Fibroblast of skin of right biceps (primary cell): ENCODE data around the gene RNF220.
"Not testable (repeated sequence)": the region's sequence is repeated elsewhere in the genome, so short reads cannot be mapped to it uniquely, and the experiment has no call there.

ENCODE experiments used
- DNase-seq: peaks from one replicate; pipeline ENCODE4 v3.0.0-alpha.2; 2013

RNF220 gene

DNA sequence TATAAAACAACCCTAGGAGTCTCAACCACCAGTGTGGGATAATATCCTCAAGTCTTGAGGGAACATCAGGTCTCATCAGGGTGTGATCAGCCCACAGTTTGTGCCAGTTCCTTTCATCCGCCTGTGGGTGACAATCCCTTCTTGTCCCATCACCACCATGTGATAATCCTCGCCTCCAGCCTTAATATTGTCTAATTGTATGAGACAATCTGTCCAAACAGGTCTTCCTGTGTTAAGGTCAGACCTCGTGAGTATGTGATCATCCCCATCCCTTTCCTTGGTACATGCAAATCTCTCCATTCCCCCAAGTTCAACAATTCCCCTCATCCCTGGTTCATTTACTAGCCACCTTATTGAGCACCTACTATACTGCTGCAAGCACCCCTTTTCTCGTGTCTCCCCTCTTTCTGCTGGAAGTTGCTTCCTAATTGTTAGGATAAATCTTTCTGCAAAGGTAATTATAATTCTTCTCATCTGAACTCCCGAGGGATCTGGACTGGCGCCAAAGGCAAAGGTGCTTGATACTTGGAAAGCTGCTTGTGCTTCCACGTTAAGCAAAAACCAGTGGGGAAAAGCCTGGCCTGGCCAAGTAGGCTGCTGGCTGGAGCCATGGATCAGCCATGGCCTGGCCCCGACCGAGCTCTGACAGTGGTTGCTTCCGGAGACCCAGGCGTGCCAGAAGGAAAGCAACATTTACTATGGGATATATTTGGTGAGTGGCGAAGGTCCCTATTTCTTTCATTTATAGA is 92.5 kb downstream of the RNF220 start:
- no peak for DNase-seq

DNA sequence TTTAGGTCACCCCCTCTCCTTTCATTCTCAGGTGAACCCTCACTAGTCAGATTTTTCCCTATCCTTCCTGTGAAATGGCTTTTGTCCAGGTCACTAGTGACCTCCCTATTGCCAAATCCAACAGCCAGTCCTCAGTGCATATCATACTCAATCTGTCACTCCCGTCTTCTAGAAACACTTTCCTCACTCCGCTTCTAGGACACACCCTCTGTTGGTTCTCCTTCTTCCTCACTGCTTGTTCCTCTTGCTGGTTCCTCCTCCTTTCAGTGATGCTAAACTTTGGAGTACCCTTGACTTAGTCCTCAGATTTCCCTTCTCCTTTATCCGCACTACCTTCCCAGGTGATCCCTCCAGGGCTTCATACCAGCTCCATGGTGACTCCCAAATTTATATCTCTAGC is 94.3 kb downstream of the RNF220 start:
- DNase-seq = no peak

DNA sequence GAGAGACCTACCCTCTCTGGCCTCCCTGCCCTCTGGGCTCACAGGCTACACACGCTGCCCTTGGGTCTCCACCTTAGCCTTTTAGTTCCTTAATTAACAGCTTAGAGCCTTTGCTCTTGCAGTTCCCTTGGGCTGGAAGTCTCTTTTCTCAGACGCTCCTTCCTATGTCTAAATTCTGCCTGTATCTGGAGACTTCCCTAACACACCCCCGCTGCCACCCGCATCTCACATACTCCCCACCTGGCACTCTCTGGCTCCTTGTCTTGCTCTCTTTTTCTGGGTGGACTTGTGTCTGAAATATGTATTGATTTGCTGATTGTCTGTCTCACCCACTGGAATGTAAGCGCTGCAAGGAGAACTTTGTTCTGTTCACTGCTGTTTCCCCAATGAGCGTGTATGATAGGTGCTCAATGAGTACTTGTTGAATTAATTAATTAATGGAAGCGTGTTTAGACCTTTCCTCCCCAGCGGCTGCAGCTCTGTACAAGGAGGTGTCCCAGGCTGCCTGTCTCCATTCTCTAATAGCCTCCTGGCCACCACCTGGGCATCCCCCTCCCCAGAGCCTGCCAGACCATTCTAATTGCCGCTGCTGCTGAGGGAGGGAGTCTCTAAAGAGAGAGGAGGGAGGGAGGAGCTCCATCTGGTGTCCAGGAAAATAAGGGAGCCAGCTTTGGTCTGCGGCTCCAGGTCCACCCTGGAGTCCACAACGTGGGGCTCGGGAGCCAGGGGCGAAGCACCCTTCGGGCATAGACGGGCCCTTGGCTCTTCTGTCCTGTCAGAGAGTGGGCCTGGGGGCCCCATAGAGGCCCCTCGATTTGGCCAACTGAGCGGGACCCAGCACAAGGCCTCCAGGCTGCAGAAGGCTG is 95.4 kb downstream of the RNF220 start:
- DNase-seq = no peak

DNA sequence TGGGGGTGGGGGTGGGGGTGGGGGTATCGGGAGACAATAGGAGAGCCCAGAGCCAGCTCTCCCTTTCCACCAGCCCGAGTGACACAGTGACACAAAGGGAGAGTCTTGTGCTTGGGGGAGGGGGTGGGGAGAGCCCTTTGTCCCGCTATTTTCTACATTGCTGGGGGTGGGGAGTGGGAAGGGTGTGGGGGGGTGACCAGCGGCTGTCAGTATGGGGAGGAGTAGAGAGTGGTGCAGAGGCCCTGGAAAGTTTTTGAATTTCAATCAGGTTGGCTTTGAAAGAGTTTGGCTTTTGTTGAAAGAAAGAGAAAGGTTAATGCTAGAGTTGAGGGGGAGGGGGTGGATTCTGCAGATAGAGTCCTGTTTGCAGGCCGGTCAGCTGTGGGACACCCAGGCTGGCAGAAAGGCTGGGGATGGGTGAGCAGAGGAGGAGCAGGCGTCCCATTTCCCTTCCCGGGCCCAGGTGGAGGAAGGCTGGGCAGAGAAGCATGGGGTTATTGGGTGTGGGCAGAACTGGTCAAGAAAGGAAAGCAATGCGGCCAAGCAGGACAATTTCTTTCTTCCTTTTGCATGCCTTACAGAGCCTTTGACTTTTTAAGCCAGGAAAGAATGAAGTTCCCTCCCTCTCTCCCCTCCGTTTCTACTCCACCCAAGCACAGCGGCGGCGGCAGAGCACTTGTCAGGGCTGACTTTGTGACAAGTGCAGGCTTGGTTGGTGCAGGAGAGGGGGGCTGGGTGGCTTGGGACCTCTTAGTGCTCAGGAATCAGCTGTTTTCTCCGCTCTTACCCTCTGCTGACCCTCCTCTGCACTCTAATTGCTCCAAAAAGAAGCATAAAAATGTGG is 96.2 kb downstream of the RNF220 start:
- DNase-seq = no peak

- not testable (repeated sequence) for DNase-seq
Observed at GRCh38 chr1:44502823-44503222, 97.8 kb downstream of the RNF220 start.

- no peak for DNase-seq
Observed at GRCh38 chr1:44503625-44504024, 98.6 kb downstream of the RNF220 start.

DNA sequence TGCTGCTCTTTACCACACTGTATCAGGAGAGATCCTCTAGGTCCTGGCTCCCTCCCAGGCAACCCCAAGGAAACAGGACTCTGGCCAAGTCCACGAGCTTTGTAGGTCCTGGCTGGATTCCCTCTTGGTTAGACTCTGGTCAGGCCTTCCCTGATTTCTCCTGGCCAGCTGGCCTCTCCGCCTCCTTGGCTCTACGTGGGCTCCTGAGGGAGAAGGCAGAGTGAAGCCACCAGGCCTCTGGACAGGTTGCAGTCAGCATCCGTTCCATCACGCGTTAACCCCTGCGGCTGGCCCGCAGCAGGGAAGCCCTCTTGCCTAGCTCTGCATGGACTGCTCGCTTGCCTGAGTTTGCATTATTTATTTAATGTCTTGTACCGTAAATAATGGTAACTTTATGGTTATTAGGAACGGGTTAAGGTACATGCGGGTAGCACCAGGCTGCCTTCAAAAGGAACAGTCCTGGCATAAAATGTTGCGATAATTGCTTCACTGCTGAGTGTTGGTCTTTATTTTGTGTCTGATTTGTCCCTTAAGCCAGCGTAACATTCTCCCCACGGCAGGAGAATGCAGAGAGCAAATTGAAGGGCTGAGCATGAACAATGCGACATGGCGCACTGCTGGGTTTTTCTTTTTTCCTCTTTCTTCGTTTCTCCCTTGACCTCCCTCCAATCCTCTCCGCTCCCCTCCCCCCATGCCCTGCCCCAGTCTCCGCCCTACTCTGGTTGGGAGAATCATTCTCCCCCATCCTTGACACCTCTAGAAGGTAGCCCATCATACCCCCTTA is 100.3 kb downstream of the RNF220 start:
- no peak for DNase-seq

DNA sequence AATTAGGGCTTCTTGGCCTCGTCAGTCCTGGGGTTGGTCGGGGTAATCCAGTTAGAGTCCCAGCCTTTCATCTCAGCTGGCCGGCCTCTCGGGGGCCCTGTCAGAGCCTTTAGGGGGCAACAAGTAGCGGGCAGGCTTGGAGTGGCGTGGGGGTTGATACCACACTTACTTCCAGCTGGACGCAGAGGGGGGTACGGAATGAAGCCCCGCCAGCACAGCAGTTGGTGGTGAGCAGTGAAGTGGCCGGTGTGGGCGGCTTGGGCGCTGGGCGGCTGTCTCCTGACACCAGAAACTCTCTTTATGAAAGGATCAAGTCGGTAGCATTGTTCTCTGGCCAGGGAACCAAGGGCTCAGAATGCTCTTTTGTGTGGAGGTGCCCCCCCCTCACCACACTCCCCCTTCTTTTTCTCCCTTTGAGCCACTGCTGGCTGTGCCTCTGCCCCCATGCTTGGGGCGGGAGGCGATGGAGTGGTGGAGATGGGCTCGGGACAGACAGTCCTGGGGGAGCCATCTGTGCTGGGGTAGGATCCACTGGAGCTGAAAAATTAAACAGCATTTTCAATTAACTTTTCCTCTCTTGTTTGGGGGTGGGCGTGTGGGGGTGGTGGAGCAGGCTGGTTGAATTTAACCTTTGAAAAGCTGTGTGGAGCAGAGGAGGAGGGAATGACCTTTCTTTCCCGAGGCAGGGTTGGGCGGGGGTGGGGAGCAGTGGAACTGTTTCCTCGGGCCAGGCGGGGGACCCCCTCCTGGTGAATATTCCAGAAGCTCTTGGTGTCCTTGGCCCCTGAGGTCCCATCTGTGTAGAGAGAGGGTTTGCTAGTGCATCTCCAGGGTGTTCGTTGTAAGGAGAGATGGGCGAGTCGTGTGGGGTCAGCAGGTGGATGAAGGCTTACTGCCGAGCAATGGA is 102.7 kb downstream of the RNF220 start:
- DNase-seq = no peak

DNA sequence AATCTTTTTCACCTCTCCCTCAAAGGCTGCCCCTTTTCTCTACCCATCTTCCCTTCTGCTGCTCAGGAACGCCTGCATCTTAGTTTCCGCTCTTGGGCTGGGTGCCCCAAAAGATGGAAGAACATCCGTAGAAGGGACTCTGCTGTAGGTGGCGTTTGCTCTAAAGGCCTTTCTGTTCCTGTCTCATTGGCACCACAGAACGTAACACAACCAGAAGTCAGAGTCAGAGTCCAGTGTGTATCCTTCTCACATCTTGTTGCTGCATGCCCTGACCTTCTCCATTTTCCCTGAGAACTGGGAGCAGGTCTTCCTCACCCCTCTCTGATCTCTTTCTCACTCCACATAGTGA is 103.3 kb downstream of the RNF220 start:
- DNase-seq = no peak

- no peak for DNase-seq
Observed at GRCh38 chr1:44511363-44511762, 106.3 kb downstream of the RNF220 start.

DNA sequence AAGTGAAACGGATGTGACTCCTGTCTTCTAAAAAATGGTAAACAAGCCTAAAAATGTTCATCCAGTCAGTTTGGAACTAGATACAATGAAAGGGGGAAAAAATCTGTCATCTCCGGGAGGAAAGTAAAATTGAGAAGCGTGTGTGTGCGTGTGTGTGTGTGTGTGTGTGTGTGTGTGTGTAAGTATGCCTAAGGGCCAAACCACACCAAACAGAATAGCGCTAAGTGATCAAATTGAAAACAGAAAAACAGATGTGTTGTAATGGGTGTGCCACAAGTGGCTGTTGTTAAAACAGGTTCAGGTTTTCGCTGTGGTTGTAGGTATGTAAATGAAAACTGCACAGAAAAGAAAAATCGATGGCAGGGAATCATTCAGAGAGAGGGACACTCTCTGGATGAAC is 106.7 kb downstream of the RNF220 start:
- DNase-seq = no peak

DNA sequence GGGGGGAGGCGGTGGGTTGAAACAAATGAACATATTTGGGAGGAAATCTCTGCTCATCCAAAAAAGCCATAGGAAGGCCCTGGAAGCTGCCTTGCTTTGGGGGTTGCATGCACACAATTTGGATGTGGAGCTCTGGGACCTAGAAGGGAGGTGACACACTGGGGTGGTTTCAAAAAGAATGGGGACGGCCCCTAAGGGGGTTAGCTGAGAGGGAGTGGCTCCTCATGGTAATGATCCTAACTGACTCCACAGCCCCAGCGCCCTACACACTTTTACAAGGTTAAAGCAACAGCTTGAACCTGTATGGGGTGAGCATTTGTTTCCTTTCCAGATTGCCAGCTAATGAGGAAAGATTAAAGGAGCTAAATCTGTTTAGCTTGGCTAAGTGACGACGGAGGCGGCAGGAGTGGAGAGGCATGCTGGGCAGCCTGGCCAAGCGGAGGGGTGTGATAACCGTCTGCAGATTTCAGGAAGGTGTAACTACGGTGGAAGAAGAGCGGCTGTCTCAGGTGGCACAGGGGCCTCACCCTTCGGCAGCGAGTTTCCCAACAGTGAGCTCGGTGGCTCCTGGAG is 107.3 kb downstream of the RNF220 start:
- DNase-seq = no peak

- DNase-seq = no peak
Observed at GRCh38 chr1:44513111-44513510, 108.1 kb downstream of the RNF220 start.

- DNase-seq = no peak
Observed at GRCh38 chr1:44514673-44515072, 109.6 kb downstream of the RNF220 start.

- DNase-seq = peak; percentile 6
Observed at GRCh38 chr1:44515416-44515815, 110.4 kb downstream of the RNF220 start.

DNA sequence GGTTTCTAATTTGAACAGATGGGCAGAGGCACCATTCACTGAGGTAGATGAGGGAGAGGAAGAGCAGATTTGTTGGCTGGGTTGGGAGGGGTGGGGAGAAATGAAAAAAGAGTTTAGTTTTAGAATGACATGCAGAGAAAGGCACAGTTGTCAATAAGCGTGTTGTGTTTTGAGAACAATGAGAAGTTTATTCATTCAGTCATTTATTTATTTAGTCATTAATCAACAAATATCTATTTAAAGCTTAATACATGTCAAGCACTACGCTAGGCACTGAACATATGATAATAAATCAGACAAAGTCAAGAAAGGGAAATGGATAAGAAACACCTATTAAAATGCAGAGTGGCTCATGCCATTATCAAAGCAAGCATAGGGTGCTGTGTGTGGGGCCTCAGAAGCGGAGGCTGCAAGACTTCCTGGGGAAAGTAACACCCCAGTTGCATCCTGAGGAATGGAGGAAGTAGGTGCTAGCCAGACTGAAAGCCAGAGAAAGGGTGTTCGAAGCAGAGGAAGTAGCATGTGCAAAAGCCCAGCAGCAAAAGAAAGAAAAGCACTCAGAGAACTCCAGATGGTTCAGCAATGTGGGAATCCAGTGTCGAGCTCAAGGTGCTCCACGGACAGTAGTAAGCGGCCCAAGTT is 114.1 kb downstream of the RNF220 start:
- DNase-seq = no peak

GRCh38 chr1:44521378-44522080 is 116.5 kb downstream of the RNF220 start:
- no peak for DNase-seq

- no peak for DNase-seq
Observed at GRCh38 chr1:44523593-44524591, 118.8 kb downstream of the RNF220 start.
